ENCODE results near the gene CBX4. TPM values are rescaled to one million over a fixed set of nuclear protein-coding genes. Genes with fewer than 3 reads are reported as not detected.
A peak's percentile ranks its signal among the peaks of the same experiment; 100 is the strongest.

The CBX4 gene
- total RNA-seq, 4 donors from 2014 or later, result 11.6 to 15.3 (median 14.4) TPM

DNA sequence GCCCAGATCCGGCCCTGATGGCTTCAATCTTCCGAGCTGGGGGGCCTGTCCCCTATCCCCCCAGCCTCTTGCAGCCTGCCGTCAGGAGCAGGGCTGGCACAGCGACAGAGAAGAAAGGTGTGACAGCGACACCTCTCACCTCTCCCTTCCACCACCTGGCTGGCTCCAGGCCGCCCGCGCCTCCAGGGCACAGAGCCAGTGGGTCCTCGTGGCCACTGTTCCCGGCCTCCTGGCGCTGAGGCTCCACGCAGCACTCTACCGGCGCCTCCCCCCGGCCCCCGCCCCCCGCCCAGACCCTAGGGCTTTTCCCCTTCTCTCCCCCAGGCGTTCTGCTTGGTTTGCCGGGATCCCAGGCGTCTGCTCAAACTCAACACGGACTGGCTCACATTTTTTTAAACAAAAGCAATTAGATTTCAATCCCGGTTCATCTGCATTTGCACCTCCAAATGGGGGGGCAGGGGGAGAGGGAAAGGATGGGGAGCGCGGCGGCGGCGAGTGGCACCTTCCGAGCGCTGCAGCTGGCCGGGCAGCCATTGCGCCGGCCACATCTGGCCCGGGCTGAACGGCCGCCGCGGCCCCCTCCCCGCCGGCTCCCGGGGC, 29.6 kb downstream of the CBX4 start:
- TF ChIP-seq, protein P1, sequence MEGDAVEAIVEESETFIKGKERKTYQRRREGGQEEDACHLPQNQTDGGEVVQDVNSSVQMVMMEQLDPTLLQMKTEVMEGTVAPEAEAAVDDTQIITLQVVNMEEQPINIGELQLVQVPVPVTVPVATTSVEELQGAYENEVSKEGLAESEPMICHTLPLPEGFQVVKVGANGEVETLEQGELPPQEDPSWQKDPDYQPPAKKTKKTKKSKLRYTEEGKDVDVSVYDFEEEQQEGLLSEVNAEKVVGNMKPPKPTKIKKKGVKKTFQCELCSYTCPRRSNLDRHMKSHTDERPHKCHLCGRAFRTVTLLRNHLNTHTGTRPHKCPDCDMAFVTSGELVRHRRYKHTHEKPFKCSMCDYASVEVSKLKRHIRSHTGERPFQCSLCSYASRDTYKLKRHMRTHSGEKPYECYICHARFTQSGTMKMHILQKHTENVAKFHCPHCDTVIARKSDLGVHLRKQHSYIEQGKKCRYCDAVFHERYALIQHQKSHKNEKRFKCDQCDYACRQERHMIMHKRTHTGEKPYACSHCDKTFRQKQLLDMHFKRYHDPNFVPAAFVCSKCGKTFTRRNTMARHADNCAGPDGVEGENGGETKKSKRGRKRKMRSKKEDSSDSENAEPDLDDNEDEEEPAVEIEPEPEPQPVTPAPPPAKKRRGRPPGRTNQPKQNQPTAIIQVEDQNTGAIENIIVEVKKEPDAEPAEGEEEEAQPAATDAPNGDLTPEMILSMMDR (IDR thresholded peaks at IDR 0.05), result no peak
- TF ChIP-seq POLR2A (IDR thresholded peaks at IDR 0.05) (no peak), EP300 (IDR thresholded peaks at IDR 0.05) (no peak)
- Histone ChIP-seq H3K4me1 (peaks cover 0 to 59% (median 40%) of the 10 kb centered on the region in 4 donors), H3K9me3 (no peaks in the 10 kb centered on the region), H3K27ac (no peak overlapping the region), H3K36me3 (no peaks in the 10 kb centered on the region), H3K27me3 (peaks cover 24 to 94% of the 10 kb centered on the region in 2 donors), H3K4me3 (no peak overlapping the region)
- DNase-seq (ENCODE audit: low spot score in 2 of 2), result no peak
- WGBS, 2 donors, result 1 to 2% methylated on average over 37 to 40 of the region's 40 CpGs

DNA sequence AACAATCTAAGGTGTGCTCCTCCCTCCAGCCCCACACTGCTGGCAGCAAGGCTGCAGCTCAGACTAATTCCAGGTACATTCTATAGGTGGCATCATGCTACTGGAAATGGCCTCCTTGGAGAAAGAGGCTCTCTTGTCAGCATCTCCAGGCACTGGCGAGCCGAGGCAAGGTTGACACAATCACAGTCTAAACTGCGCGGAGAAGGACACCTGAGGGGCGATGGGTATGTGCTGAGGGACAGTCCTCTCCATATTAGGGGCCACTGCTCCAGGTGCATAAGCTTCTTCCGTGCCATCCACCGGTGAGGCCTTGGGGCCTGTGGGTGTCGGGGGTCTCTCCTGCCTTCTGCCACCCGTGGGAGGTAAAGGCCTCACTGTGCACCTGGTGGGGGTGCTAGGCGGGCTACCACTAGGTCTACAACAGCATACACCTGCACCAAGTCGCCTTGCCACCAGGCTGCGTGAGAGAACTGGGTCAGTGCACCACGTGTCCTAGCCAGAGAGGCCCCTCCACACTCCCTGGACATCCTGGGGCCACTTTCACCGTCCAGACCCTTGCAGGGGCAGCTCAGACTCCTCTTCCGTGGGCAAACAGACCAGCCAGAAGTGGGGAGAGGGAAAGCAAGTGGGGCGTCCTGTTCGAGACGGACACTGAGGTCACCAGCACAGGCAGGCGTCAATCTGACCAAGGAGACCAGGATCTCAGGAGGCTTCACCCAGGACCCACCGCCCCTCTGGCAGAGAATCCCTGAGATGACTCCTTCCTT, 30.3 kb downstream of the CBX4 start:
- Histone ChIP-seq H3K9me3 (no peaks in the 10 kb centered on the region), H3K4me1 (peaks cover 0 to 58% (median 37%) of the 10 kb centered on the region in 4 donors), H3K27me3 (peaks cover 24 to 94% of the 10 kb centered on the region in 2 donors), H3K27ac (no peak overlapping the region), H3K4me3 (no peak overlapping the region), H3K36me3 (no peaks in the 10 kb centered on the region)
- no peak for TF ChIP-seq POLR2A (IDR thresholded peaks at IDR 0.05)
- TF ChIP-seq, protein P1 (IDR thresholded peaks at IDR 0.05), result peak in 3 of 5 experiments; percentile 9 to 21 (median 12)
- no peak for DNase-seq (ENCODE audit: low spot score in 2 of 2)
- WGBS, 2 donors, result 15 to 26% methylated on average over 16 of the region's 20 CpGs

DNA sequence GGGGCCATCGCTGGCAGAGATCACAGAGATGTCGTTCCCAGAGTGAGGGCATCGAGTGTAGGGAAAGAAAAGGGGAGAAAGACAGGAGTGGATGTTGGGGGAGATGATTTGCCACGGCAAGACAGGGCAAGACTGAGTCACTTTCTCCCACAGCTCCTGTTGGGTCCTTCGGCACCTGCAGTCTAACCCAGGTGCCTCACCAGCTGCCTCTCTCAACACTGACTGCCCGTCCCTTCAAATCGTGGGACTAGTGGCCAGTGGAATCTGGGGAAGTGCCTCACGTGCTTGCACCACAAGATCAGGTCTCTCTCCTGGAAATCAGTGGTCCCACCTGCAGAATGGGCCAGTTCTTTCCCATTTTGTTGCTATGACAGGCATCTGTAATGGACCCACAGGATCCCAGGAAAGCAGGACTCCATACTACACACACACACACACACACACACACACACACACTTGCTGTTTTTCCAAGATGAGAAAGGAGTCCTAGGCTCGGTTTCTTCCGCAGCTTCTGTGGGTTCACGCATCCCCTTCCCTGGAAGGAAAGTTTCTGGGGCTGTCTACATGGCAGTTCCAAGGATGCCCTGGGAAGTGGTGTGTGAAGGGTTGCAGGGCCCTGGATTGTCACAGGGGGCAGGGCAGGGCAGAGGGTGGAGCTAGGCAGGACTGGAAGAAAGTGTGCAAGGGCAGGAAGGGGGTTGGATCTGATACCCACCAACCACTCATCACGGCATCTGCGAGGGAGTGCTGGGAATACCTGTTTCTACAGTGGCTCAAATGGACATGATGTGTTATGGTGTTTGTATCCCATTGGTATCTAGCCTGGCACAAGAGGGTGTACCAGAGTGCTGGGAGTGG, 32.1 kb downstream of the CBX4 start:
- H3K27me3 ChIP-seq, result peaks cover 14 to 99% of the 10 kb centered on the region in 2 donors
- TF ChIP-seq, protein P1 (IDR thresholded peaks at IDR 0.05), result no peak
- no peak for TF ChIP-seq POLR2A (IDR thresholded peaks at IDR 0.05)
- TF ChIP-seq EP300 (IDR thresholded peaks at IDR 0.05), result no peak
- no peaks in the 10 kb centered on the region for H3K9me3 ChIP-seq
- 21 to 23% methylated on average over 13 of the region's 13 CpGs for WGBS, 2 donors
- no peak for DNase-seq (ENCODE audit: low spot score in 2 of 2)
- no peak overlapping the region for H3K4me3 ChIP-seq
- no peaks in the 10 kb centered on the region for H3K36me3 ChIP-seq
- H3K4me1 ChIP-seq, result peaks cover 0 to 59% (median 36%) of the 10 kb centered on the region in 4 donors
- no peak overlapping the region for H3K27ac ChIP-seq

DNA sequence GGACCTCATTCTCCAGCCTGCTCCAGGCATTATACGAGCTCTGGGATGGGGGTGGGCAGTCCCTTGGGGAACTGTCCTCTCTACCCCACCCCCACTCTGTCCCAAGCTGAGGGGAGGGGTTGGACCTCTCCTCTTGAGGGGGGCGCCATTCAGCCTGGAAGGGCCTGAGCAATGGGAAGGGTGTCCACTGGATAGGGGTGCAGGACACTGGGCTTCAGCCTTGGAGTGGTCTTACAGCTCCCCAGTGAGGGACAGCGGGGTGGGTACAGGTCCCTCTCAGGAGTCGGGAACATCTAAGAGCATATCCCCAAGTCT, 32.8 kb downstream of the CBX4 start:
- TF ChIP-seq POLR2A (IDR thresholded peaks at IDR 0.05), result no peak
- TF ChIP-seq, protein P1 (IDR thresholded peaks at IDR 0.05), result no peak
- DNase-seq (ENCODE audit: low spot score in 2 of 2), result no peak
- Histone ChIP-seq H3K4me1 (peaks cover 0 to 53% (median 29%) of the 10 kb centered on the region in 4 donors), H3K9me3 (no peaks in the 10 kb centered on the region), H3K36me3 (no peaks in the 10 kb centered on the region), H3K27ac (no peak overlapping the region), H3K4me3 (no peak overlapping the region), H3K27me3 (peaks cover 14 to 99% of the 10 kb centered on the region in 2 donors)
- WGBS, 2 donors, result 16 to 19% methylated on average over 4 of the region's 4 CpGs
